Measurements from ENCODE around the gene SPTLC2.
"Not testable (repeated sequence)": the region's sequence is repeated elsewhere in the genome, so short reads cannot be mapped to it uniquely, and the experiment has no call there.

Gene SPTLC2

DNA sequence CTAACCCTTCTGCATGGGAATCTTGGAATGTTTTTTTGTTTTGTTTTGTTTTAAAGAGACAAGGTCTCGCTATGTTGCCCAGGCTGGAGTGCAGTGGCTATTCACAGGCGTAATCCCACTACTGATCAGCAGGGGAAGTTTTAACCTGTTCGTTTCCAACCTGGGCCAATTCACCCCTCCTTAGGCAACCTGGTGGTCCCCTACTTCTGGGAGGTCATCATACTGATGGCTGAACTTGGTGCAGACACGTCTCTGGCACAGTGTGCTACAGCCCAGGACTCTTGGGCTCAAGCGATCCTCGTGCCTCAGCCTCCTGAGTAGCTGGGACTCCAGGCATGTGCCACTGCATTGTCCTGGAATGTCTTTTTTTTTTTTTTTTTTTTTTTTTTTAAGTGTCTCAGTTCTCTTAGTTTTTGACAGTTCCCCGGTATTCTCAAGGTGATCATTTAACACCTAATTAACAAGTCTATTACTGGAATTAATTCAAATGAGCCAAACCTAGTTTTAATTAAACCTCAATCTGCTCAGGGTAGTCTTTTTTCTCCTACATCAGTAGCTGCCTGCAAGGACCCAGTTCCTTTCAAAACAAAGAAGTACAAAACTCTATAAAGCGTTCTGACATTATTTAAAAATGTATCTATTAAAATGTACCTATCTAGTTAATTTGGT, 68.8 kb downstream of the SPTLC2 start:
- peaks cover 19 to 68% (median 53%) of the 10 kb centered on the region in 4 experiments for H3K36me3 ChIP-seq (ENCODE audit: control insufficient read depth in 4 of 4, insufficient read depth in 4 of 4, low read length in 3 of 4)
- WGBS (ENCODE audit: insufficient coverage), result 96% methylated on average over 7 of the region's 8 CpGs
- H3K27me3 ChIP-seq (replicated peaks in 2 of 5; ENCODE audit: control insufficient read depth in 4 of 5, insufficient read depth in 5 of 5, low read length in 4 of 5), result no peaks in the 10 kb centered on the region
- peaks cover 3 to 22% (median 16%) of the 10 kb centered on the region in 4 experiments for H3K4me1 ChIP-seq (ENCODE audit: control extremely low read depth in 1 of 4, control insufficient read depth in 4 of 4, insufficient read depth in 4 of 4, low read length in 3 of 4)
- DNase-seq, result peak in 1 of 3 donors; percentile 17
- H3K27ac ChIP-seq (ENCODE audit: insufficient read depth in 1 of 2, low read depth in 1 of 2, low read length in 2 of 2, poor library complexity in 1 of 2, severe bottlenecking in 2 of 2), result no peak overlapping the region
- ChIA-PET CTCF (interaction anchor here (1.2 to 7.2 kb wide), 3 partner anchors 11 to 91 kb away, joined by 3 to 48 read pairs (median 5); partner anchors contain the start of genes AHSA1 and VIPAS39), POLR2A (no interaction called here)
- no peak overlapping the region for H3K4me3 ChIP-seq (ENCODE audit: control insufficient read depth in 1 of 7, extremely low read depth in 1 of 7, insufficient read depth in 4 of 7, low read depth in 2 of 7, low read length in 6 of 7)
- H3K9me3 ChIP-seq (ENCODE audit: control extremely low read depth in 1 of 5, control insufficient read depth in 4 of 5, insufficient read depth in 2 of 5, low read depth in 1 of 5, low read length in 4 of 5), result no peaks in the 10 kb centered on the region

DNA sequence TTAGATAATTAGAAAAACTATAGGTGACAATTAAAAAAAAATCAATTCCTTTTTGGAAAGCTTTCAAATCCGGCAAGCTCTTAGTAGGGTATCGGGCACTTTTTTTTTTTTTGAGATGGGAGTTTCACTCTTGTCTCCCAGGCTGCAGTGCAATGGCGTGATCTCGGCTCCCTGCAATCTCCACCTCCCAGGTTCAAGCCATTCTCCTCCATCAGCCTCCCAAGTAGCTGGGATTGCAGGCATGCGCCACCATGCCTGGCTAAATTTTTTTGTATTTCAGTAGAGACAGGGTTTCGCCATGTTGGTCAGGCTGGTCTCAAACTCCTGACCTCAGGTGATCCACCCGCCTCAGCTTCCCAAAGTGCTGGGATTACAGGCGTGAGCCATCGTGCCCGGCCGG, 71.3 kb downstream of the SPTLC2 start:
- Histone ChIP-seq H3K36me3 (ENCODE audit: control insufficient read depth in 4 of 4, insufficient read depth in 4 of 4, low read length in 3 of 4) (peaks cover 19 to 54% (median 44%) of the 10 kb centered on the region in 4 experiments), H3K4me1 (ENCODE audit: control extremely low read depth in 1 of 4, control insufficient read depth in 4 of 4, insufficient read depth in 4 of 4, low read length in 3 of 4) (peaks cover 7 to 35% (median 31%) of the 10 kb centered on the region in 4 experiments)
- H3K9me3 ChIP-seq (ENCODE audit: control extremely low read depth in 1 of 5, control insufficient read depth in 4 of 5, insufficient read depth in 2 of 5, low read depth in 1 of 5, low read length in 4 of 5); H3K4me3 ChIP-seq (ENCODE audit: control insufficient read depth in 1 of 7, extremely low read depth in 1 of 7, insufficient read depth in 4 of 7, low read depth in 2 of 7, low read length in 6 of 7); POLR2A ChIA-PET; DNase-seq; H3K27ac ChIP-seq (ENCODE audit: insufficient read depth in 1 of 2, low read depth in 1 of 2, low read length in 2 of 2, poor library complexity in 1 of 2, severe bottlenecking in 2 of 2); H3K27me3 ChIP-seq (replicated peaks in 2 of 5; ENCODE audit: control insufficient read depth in 4 of 5, insufficient read depth in 5 of 5, low read length in 4 of 5): not testable (repeated sequence)
- CTCF ChIA-PET, result interaction anchor here (1.3 to 1.4 kb wide), 2 partner anchors 60 to 86 kb away, joined by 3 read pairs; no protein-coding TSS in a partner anchor
- 92% methylated on average over 4 of the region's 11 CpGs for WGBS (ENCODE audit: insufficient coverage)

DNA sequence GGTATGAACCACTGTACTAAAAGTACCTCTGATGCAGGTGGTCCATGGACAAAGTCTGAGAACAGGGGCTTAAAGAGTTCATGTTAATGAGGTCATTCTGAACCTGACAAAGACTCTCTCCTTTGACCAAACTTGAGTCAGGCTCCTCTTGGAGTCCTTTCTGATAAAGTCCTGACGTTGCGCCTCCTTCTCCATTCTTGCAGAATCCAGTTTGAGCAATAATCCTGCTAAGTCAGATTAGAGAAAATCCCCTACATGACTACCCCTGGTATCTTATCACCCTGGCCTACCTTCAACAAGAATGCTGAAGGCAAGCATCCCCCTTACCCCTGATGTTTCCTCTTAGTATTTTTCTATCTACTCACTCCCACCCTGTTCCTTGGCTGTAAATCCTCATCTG, 71.9 kb downstream of the SPTLC2 start:
- ChIA-PET POLR2A (interaction anchor here (0.6 kb wide), 1 partner anchor 139 kb away, joined by 3 read pairs; no protein-coding TSS in a partner anchor), CTCF (interaction anchor here (0.9 kb wide), 1 partner anchor 11 kb away, joined by 3 read pairs; no protein-coding TSS in a partner anchor)
- peaks cover 19 to 48% (median 38%) of the 10 kb centered on the region in 4 experiments for H3K36me3 ChIP-seq (ENCODE audit: control insufficient read depth in 4 of 4, insufficient read depth in 4 of 4, low read length in 3 of 4)
- no peaks in the 10 kb centered on the region for H3K9me3 ChIP-seq (ENCODE audit: control extremely low read depth in 1 of 5, control insufficient read depth in 4 of 5, insufficient read depth in 2 of 5, low read depth in 1 of 5, low read length in 4 of 5)
- H3K27ac ChIP-seq (ENCODE audit: insufficient read depth in 1 of 2, low read depth in 1 of 2, low read length in 2 of 2, poor library complexity in 1 of 2, severe bottlenecking in 2 of 2), result peak overlapping the region in 1 of 2 experiments; percentile 77
- peak in 1 of 3 donors; percentile 22 for DNase-seq
- no peaks in the 10 kb centered on the region for H3K27me3 ChIP-seq (replicated peaks in 2 of 5; ENCODE audit: control insufficient read depth in 4 of 5, insufficient read depth in 5 of 5, low read length in 4 of 5)
- H3K4me3 ChIP-seq (ENCODE audit: control insufficient read depth in 1 of 7, extremely low read depth in 1 of 7, insufficient read depth in 4 of 7, low read depth in 2 of 7, low read length in 6 of 7), result no peak overlapping the region
- H3K4me1 ChIP-seq (ENCODE audit: control extremely low read depth in 1 of 4, control insufficient read depth in 4 of 4, insufficient read depth in 4 of 4, low read length in 3 of 4), result peaks cover 7 to 35% (median 31%) of the 10 kb centered on the region in 4 experiments
- 88% methylated on average over 2 of the region's 2 CpGs for WGBS (ENCODE audit: insufficient coverage)

DNA sequence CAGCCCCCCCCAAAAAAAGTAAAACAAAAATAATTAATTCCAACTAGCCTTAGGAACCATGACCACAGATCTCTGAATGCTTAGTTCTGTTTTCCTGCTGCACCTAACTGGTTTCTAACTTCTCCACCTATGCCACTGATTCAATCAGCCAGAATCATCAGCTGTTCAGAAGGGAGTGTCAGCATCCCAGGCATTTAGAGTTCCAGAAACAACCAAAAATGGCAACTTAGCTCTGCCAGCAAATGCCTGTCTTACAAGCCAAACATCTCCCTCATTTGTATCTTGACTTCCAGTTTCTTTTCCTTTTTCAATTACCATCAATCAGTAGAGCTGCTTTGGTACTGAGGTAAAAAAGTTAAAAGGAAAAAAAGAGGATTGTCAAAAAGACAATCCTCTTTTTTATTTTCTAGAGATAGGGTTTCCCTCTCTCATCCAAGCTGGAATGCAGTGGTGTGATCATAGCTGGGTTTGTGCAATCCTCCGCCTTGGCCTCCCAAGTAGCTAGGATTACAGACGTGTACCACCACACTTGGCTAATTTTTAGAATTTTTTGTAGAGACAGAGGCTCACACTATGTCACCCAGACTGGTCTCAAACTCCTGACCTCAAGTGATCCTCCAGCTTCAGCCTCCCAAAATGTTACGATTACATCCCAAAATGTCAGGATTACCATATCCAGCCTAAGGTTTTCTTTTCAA, 72.7 kb downstream of the SPTLC2 start:
- POLR2A ChIA-PET, result interaction anchor here (0.6 to 0.9 kb wide), 2 partner anchors 140 to 250 kb away, joined by 3 read pairs; no protein-coding TSS in a partner anchor
- Histone ChIP-seq H3K4me3 (ENCODE audit: control insufficient read depth in 1 of 7, extremely low read depth in 1 of 7, insufficient read depth in 4 of 7, low read depth in 2 of 7, low read length in 6 of 7) (no peak overlapping the region), H3K27me3 (replicated peaks in 2 of 5; ENCODE audit: control insufficient read depth in 4 of 5, insufficient read depth in 5 of 5, low read length in 4 of 5) (no peaks in the 10 kb centered on the region), H3K4me1 (ENCODE audit: control extremely low read depth in 1 of 4, control insufficient read depth in 4 of 4, insufficient read depth in 4 of 4, low read length in 3 of 4) (peaks cover 7 to 35% (median 31%) of the 10 kb centered on the region in 4 experiments), H3K9me3 (ENCODE audit: control extremely low read depth in 1 of 5, control insufficient read depth in 4 of 5, insufficient read depth in 2 of 5, low read depth in 1 of 5, low read length in 4 of 5) (no peaks in the 10 kb centered on the region), H3K36me3 (ENCODE audit: control insufficient read depth in 4 of 4, insufficient read depth in 4 of 4, low read length in 3 of 4) (peaks cover 14 to 40% (median 31%) of the 10 kb centered on the region in 4 experiments), H3K27ac (ENCODE audit: insufficient read depth in 1 of 2, low read depth in 1 of 2, low read length in 2 of 2, poor library complexity in 1 of 2, severe bottlenecking in 2 of 2) (peak overlapping the region in 1 of 2 experiments; percentile 77)
- peak in 1 of 3 donors; percentile 10 for DNase-seq
- WGBS (ENCODE audit: insufficient coverage), result 100% methylated on average over 2 of the region's 3 CpGs
- CTCF ChIA-PET, result interaction anchor here (0.9 kb wide), 1 partner anchor 11 kb away, joined by 3 read pairs; no protein-coding TSS in a partner anchor

DNA sequence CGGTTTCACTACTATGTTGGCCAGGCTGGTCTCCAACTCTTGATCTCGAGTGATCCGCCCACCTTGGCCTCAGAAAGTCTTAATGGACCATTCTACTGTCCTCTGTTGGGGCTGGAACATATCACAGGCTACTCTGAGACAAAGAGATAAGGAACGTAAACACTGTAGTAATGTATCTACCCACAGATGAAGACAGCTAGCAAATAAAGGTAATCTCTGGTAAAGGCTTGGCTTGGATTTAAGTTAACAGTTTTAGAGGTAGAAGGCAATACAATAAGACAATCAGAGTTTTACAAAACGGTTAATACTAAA, 73.2 kb downstream of the SPTLC2 start:
- WGBS (ENCODE audit: insufficient coverage), result 55% methylated on average over 3 of the region's 5 CpGs
- CTCF ChIA-PET, result interaction anchor here (1.6 kb wide), 1 partner anchor 25 kb away, joined by 4 read pairs; no protein-coding TSS in a partner anchor
- Histone ChIP-seq H3K27me3 (replicated peaks in 2 of 5; ENCODE audit: control insufficient read depth in 4 of 5, insufficient read depth in 5 of 5, low read length in 4 of 5) (no peaks in the 10 kb centered on the region), H3K9me3 (ENCODE audit: control extremely low read depth in 1 of 5, control insufficient read depth in 4 of 5, insufficient read depth in 2 of 5, low read depth in 1 of 5, low read length in 4 of 5) (no peaks in the 10 kb centered on the region), H3K27ac (ENCODE audit: insufficient read depth in 1 of 2, low read depth in 1 of 2, low read length in 2 of 2, poor library complexity in 1 of 2, severe bottlenecking in 2 of 2) (peak overlapping the region; percentile 37 to 77), H3K4me3 (ENCODE audit: control insufficient read depth in 1 of 7, extremely low read depth in 1 of 7, insufficient read depth in 4 of 7, low read depth in 2 of 7, low read length in 6 of 7) (peak overlapping the region in 3 of 7 experiments; percentile 3 to 42 (median 29)), H3K36me3 (ENCODE audit: control insufficient read depth in 4 of 4, insufficient read depth in 4 of 4, low read length in 3 of 4) (peaks cover 10 to 34% (median 25%) of the 10 kb centered on the region in 4 experiments), H3K4me1 (ENCODE audit: control extremely low read depth in 1 of 4, control insufficient read depth in 4 of 4, insufficient read depth in 4 of 4, low read length in 3 of 4) (peaks cover 7 to 35% (median 31%) of the 10 kb centered on the region in 4 experiments)
- POLR2A ChIA-PET, result interaction anchor here (0.9 kb wide), 1 partner anchor 250 kb away, joined by 3 read pairs; no protein-coding TSS in a partner anchor
- DNase-seq, result peak in 1 of 3 donors; percentile 14

DNA sequence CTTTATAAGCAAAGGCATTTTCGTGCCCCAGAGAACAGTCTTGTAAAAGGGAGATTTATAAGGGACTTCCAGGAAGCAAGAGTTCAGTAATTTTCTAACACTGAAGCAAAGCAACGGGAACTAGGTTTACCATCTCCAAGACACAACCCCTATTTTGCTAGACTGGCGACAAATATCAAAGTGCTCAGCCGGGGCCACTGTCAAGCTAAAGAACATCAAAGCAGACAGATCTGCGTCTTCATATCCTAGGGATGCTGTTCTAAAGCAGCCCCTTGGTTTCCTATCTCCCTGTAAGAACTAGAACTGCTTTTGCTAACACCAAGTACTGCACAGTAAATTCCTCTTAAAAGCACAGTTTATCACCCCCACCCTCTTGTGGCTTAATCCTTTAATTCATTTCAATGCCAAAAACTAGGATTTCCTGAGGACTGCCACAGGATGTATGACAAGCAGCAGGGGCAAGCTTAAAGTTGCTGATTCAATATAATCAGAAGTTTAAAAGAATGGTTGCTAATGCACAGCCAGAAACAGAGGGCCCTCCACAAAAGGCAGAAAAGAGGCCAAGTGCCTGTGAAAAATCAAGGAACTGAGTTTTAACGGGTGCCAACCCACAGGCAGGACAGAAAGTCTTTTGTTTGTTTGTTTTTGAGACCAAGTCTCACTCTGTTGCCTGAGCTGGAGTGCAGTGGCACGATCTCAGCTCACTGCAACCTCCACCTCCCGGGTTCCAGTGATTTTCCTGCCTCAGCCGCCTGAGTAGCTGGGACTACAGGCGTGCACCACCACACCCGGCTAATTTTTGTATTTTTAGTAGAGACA, 73.8 kb downstream of the SPTLC2 start:
- peak overlapping the region in 5 of 7 experiments; percentile 1 to 57 (median 29) for H3K4me3 ChIP-seq (ENCODE audit: control insufficient read depth in 1 of 7, extremely low read depth in 1 of 7, insufficient read depth in 4 of 7, low read depth in 2 of 7, low read length in 6 of 7)
- H3K27ac ChIP-seq (ENCODE audit: insufficient read depth in 1 of 2, low read depth in 1 of 2, low read length in 2 of 2, poor library complexity in 1 of 2, severe bottlenecking in 2 of 2), result peak overlapping the region; percentile 37 to 77
- DNase-seq, result peak; percentile 59 to 85 (median 70)
- no peaks in the 10 kb centered on the region for H3K9me3 ChIP-seq (ENCODE audit: control extremely low read depth in 1 of 5, control insufficient read depth in 4 of 5, insufficient read depth in 2 of 5, low read depth in 1 of 5, low read length in 4 of 5)
- peaks cover 7 to 38% (median 31%) of the 10 kb centered on the region in 4 experiments for H3K4me1 ChIP-seq (ENCODE audit: control extremely low read depth in 1 of 4, control insufficient read depth in 4 of 4, insufficient read depth in 4 of 4, low read length in 3 of 4)
- ChIA-PET POLR2A (no interaction called here), CTCF (interaction anchor here (1.2 to 2.9 kb wide), 4 partner anchors 9 to 78 kb away, joined by 3 to 11 read pairs (median 4); no protein-coding TSS in a partner anchor)
- 14% methylated on average over 11 of the region's 11 CpGs for WGBS (ENCODE audit: insufficient coverage)
- no peaks in the 10 kb centered on the region for H3K27me3 ChIP-seq (replicated peaks in 2 of 5; ENCODE audit: control insufficient read depth in 4 of 5, insufficient read depth in 5 of 5, low read length in 4 of 5)
- H3K36me3 ChIP-seq (ENCODE audit: control insufficient read depth in 4 of 4, insufficient read depth in 4 of 4, low read length in 3 of 4), result peaks cover 10 to 29% (median 20%) of the 10 kb centered on the region in 4 experiments

All from common myeloid progenitor, CD34-positive (primary cell).